Limb (tissue), 2 donors: ENCODE data around the gene PDRG1.
"Not testable (repeated sequence)": the region's sequence is repeated elsewhere in the genome, so short reads cannot be mapped to it uniquely, and the experiment has no call there.

ENCODE experiments used
- DNase-seq, 2 donors: peaks; one replicate each; pipeline ENCODE4 v3.0.0-alpha.2; 2016; ENCODE audit errors: extremely low spot score in 2 of 2

Gene PDRG1

DNA sequence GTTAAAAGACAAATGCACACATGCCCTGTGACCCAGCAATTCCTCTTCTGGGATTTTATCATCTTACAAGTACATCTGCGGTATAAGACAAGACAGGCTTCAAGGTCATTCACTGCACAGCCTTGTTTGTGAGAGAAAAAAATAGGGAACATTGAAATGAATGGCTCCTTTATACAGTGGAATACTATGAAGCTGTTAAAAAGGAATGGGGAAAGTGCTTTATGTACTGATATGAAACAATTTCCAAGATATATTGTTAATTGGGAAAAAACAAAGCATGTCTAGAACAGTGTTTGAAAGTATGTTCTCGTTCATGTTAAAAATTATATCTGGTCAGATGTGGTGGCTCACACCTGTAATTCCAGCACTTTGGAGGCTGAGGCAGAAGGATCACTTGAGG is 25.4 kb downstream of the PDRG1 start:
- no peak for DNase-seq

DNA sequence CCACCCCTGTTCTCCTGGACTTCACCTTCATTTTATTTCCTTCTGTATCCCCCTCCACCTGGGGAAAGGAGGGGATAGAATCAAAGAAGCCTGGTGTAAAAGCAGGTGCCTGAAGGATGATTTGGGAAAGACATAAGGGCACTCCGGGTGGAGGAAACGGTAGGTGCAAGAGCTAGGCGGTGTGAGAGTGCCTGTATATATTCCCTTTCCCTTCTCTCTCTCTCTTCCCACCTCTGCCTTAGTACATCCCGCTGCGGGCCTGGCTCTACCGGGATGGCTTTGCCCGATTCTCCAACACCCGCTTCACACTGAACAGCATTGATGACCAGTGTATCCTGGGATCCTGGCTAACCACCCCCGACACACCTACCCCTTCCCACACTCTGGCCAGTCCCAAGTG is 26.2 kb downstream of the PDRG1 start:
- no peak for DNase-seq

DNA sequence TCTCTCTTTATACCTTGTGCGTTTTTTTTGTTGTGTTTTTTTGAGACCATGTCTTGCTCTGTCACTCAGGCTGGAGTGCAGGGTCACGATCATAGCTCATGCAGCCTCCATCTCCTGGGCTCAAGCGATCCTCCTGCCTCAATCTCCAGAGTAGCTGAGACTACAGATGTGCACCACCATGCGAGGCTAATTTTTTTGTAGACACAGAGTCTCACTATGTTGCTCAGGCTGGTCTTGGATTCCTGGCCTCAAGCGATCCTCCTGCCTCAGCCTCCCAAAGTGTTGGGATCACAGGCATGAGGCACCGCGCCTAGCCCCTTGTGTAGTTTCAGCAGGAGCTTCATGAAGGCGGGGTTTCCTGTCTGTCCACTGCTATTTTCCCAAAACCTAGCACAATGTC is 27.3 kb downstream of the PDRG1 start:
- DNase-seq, result no peak

DNA sequence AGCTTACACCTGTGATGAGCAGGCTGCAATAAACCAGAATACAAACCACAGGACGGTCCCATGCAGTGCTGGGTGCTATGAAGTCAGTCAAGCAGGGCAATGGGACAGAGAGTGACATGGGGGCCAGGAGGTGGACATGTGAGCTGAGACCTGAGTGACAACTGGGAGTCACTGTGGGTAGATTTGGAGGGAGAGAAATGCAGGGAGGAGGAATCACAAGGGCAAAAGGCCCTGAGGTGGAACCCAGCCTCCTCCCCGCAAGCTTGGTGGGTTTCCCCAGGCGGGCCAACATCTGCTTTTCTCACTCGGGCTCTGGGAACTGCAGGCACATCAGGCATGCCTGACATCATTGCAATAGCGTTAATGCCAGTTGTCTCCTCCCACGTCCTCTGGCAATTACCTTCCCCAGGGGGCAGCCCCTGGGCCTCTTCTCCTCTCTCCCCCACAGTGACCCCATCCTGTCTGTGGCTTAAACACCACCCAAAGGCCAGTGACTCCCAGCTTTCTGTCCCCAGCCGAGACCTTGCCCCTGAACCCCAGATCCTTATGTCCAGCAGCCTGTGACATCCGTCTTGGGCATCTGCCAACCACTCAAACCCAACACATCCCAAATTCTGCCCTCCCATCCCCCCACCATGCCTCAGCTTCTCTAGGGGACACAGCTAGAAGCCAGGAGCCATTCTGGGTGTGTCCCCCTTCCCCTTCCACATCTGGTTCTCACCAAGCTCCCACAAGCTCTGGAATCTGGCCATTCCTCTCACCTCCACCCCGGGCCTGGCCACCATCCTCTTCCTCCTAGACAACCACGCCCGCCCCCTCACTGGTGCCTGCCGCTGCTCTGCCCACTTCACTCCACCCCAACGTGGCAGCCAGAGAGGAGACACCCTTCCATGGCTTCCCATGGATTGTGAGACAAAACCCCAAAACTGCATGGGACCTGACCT is 28.2 kb downstream of the PDRG1 start:
- no peak for DNase-seq

DNA sequence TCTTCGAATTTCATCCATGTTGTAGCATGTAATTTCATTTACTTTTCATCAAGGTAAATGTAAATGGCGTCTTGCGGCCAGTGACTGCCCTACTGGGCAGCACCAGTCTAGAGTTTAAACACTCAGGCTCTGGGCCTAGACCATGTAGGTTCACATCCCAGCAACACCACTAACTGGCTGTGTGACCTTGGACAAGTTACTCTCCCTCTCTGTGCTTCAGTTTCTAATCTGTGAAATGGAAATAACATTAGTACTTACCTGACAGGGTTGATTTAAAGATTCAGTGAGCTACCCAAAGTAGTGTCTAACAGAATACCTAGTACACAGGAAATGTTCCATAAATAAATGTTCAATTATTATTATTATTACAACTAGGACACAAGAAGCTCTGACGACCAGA is 29.3 kb downstream of the PDRG1 start:
- no peak for DNase-seq

DNA sequence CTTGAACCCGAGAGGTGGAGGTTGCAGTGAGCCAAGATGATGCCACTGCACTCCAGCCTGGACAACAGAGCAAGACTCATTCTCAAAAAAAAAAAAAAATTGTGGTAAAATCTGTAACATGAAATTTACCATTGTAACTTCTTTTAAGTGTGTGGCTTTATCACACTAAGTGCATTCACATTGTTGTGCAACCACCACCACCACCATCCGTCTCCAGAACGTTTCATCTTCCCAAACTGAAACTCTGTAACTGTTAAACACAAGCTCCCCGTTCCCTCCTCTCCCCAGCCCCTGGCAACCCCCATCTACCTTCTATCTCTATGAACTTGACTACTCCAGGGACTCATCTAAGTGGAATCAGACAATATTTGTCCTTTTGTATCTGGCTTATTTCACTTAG is 29.7 kb downstream of the PDRG1 start:
- DNase-seq, result no peak

DNA sequence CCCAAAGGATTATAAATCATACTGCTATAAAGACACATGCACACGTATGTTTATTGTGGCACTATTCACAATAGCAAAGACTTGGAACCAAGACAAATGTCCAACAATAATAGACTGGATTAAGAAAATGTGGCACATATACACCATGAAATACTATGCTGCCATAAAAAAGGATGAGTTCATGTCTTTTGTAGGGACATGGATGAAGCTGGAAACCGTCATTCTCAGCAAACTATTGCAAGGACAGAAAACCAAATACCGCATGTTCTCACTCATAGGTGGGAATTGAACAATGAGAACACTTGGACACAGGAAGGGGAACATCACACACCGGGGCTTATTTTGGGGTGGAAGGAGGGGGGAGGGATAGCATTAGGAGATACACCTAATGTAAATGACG is 30.4 kb downstream of the PDRG1 start:
- not testable (repeated sequence) for DNase-seq

DNA sequence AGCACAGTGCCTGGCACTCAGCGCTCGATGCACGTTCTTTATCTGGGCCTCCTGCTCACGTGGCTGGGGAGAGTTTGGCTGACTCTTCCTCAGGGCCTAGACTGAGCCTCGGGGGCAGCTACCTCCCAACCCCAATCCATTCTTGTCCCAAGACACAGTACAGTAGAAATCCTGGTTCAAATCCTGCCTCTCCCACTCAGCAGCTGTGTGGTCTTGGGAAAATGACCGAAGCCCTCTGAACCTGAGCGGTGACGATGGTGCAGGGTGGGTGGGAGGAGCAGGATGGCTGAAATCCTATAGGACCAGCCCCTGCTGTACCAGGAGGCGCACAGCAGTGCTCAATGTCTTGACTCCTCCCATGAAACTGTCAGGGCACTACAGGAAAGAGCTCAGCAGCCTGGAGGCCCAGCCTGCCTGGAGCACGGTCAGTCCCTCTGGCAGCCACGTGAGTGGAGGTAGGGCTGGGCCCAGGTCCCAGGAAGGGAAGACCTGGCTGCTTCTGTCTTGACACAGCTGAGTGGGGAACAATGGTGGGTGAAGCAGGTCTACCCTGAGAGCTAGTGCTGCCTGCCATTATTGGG is 31.5 kb downstream of the PDRG1 start:
- no peak for DNase-seq

DNA sequence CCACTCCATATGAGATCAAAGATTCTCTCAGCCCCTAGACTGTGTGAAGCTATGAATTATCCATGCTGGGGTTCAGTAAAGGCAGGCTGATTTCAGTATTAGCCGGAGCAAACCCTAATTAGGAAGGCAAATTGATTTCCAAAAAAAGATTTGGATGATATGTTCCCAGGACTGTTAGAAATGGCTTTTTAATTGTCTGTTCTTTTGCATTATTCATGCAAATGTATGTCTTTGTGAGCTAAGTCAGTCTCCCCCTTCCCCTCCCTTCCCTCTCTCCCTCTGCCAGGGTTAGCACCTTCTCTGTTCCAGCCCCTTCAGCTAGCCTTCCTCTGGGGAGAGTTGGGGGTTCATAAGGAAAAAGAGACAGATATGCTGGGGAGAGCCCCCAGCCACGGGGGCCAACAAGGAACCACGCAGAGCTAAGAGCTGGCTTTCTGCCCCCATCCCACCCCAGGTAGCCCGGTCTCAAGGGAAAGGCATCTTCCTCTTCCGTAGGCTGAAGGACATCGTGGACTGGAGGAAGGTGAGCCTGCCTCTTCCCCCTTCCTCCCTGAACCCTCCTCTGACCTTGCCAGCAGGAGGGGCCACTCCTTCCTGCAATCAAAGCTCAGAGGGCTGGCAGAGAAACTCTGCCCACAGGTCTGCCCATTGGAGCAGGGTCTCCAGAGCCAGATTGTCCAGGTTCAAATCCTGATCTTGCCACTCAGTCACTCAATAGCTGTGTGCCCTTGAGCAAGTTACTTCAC is 32.3 kb downstream of the PDRG1 start:
- DNase-seq, result no peak

DNA sequence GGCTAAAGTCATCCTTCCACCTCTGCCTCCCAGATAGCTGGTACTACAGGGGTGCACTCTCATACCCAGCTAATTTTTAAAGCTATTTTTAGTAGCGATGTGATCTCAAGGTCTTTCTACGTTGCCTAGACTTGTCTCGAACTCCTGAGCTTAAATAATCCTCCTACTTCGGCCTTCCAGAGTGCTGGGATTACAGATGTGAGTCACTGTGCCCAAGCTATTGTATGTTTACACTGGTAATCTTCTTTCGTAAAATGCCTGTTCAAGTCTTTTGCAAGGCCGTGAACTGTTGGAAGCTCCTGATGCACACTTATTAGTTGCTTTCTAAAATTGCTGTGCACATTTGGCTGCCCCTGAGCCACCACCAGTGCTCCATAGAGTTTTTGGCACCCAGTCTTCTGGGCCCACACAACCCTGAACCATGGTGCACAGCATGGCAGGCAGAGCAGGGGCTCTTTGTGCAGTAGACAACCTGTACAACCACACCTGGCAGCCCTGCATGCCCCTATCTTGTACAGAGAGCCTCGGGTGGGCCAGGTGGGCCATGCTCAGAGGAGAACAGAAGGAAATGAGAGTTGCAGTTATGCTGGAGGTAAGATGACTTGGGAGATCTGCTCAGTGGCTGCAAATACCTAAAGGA is 33.3 kb downstream of the PDRG1 start:
- no peak for DNase-seq

DNA sequence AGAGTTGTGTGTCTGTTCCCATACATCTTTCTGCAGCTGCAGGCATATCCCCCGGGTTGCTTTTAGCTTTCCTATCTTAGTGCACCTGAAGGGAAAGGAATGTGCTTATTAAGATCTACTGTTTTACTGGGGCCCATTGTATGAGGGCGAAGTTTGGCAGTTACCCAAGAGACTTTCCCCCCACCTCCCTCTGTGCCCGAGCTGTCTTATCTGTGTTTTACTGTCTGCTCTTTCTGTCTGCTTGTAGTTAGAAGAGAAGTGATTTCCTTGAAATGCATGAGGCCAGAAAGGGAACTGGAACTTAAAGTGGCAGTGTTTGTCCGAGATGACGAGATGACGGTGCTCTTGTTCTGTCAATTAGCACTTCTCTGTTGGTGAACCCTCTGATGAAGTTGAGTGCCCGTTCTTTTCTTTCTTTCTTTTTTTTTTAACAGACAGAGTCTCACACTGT is 33.9 kb downstream of the PDRG1 start:
- DNase-seq, result not testable (repeated sequence)

DNA sequence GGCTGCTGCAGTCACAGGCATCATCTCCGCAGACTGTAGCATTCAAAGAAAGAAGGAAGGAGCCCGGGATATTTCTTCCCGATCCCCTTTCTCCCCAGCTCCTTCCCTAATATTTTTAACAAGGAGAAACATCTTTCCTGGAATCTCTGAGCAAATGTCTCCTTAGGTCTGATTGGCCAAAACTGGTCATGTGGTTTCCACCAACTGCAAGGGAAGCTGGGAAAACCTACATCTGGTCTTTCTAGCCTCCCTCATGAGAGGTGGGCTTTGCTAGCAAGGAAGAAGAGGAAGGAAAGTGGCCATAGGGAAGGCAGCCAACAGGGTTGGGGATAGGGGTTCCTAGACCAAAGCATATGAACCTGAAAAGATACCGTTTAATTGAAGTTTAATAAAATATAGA is 35.1 kb downstream of the PDRG1 start:
- no peak for DNase-seq

DNA sequence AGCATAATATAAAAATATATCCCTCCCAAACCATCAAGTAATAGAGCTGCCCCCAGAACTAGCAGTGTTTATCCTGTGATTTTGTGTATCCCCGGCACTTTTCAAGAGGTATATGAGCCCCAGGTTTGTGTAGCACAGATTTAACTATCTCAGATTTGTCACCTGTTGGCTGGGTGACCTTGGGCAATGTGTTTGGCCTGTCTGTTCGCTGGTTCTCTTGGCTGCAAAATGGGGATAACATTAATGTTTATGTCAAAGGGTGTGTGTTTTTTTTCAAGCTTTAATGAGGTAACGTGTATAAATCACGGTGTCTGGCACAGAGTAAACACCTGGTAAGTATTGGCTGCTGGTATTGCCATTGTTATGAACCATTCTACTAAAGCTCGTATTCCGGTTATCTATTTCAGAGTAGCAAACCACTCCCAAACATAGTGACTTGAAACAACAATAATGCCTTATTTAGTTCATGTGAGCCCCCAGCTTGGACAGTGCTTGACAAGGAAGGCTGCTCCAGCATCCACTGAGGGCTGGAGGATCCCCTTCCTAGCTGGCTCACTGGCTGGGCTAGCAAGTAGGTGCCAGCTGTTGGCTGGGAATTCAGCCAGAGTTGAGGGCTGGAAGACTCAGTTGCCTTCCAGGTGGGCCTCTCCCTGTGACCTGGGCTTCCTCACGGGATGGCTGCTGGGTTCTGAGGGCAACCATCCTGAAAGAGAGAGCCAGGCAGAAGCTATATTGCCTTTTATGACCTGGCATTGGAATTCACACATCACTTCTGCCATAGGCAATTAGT is 36.2 kb downstream of the PDRG1 start:
- DNase-seq, result no peak

DNA sequence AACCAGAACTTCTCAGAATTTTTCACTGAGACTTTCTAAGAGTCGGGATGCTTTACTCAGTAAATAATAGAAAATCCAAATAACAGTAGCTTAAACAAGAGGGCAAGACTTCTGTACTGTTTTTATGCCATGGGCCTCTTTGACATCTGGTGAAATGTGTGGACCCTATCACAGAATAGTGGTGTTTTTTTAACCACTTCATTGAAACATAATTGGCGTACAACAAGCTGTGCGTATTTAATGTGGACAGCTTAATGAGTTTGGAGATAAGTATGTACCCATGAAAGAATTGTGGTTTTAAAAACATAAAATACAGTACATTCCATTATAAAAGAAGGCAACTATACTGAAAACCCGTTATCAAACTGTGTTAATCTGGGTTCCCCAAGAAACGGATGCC is 37.7 kb downstream of the PDRG1 start:
- no peak for DNase-seq

DNA sequence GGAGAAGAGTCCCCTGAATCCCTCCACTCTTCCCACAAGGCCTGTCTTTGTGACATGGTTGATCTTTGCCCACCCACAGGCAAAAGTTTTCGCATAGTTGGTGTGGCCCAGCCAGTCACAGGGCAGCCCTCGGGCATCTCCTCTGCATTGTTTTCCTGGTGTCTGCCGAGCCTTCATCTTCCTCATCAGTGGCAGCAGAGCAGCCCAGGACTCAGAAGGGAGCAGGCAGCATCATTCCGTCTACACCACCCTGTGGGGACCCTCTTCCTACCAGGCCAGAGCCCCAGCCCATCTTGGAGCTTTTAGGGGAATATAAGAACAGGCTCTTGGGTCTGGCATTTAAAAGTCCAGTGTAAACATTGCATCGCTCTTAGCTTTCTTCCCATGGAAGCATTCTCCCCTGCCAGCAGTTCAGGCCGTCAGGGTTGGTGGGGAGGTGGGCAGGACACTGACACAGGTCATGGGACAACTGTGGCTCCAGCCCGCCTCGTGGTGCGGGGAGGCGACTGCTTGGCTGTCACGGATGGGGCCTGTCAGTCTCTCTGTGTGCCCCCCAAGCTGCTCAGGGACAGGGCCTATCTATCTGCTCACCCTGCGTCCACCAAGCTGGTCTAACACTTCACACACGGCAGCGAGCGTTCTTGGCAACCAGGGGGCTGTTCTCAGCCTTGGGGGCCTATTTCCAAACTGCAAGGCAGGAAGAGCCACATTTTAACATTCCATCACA is 38.3 kb downstream of the PDRG1 start:
- DNase-seq, result no peak

DNA sequence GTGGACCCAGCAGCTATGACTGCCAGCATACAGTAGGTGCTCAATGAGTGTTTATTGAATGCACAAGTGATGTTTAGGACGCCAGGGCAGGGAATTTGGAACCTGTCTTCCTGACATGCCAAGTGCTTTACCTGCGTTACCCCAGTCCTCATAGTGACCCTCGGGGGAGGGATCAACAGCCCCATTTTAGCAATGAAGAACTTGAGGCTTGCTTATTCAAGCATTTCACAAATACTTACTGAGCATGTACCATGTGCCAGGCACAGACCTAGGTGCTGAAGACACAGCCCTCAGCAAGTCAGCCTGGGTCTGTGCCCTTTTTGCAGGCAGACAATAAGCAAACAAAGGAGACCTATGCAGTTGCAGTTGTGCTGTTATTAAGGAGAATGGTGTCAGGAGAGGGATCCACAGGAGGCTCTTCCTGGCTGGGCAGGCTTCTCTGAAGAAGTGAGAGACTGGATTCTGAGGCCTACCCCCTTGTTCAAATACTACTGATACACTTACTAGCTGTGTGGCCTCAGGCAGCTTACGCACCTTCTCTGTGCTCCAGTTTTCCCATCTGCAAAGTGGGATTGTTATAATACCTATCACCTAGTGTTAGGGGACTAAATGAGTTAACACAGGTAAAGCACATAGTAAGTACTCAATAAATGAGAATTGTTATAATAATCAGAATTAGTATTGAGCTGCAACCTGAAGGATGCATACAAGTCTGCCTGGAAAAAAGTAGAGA is 41.6 kb downstream of the PDRG1 start:
- DNase-seq, result no peak

DNA sequence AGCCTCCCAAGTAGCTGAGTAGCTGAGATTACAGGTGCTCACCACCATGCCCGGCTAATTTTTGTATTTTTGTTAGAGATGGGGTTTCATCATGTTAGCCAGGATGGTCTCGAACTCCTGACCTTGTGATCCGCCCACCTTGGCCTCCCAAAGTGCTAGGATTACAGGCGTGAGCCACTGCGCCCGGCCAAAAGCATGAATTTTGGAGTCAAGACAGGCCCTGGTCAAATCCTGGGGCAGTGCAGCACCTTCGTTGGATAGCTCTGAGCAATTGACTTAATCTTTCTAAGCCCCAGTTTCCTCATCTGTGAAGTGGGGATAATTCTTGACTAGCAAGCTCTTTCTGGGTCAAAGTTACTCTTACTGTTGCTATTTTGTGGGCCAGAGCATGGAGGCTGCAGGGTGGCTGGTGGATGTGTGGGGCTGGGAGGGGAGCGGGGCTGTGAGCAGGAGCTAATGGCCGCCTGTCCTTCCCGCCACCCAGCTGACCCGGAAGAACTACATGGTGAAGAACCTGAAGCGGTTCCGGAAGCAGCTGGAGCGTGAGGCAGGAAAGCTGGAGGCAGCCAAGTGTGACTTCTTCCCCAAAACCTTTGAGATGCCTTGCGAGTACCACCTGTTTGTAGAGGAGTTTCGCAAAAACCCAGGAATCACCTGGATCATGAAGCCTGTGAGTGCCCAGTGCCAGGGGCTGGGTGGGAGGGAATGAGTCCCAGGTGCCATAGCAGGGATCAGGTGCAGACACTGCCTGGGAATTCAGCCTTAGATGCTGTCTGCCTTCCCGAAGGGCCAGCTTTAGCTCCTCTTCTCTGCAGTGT is 42.4 kb downstream of the PDRG1 start:
- no peak for DNase-seq

DNA sequence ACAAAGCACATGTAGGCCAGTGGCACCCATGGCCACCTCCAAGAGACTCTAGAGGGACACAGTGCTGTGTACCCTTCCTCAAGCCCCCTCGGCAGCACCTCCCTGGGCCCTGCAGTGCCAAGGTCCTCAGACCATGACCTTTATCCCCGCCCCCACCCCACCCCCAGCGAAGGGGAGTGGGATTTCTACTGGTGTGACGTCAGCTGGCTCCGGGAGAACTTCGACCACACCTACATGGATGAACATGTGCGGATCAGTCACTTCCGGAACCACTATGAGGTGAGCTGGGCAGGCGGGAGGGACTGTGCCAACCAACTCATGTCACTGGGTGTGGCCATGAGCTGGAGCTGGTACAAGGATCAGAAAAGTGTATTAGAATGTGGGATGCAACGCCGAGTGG is 43.4 kb downstream of the PDRG1 start:
- no peak for DNase-seq

DNA sequence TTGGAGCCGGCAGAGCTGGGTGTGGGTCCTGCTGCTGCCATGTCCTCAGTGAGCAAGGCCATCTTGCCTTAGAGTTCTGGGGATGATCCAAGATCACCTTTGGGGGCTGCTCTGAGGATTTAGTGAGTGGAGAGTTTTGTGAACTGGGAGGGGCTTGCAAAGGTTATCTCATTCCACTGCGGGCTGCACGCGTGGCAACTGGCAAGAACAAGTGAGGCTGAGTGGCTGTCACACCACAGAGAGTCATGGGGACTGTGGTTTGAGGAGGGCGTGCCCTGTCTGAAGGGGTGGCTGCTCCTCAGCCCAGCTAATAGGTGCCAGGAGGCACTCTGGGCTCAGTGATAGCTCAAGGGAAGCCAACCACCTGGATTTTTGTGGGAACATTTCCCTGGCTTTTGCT is 43.8 kb downstream of the PDRG1 start:
- no peak for DNase-seq
